IMR-90 (cell line): ENCODE data around the gene CAPN8. TPM values are rescaled to one million over a fixed set of nuclear protein-coding genes. Genes with fewer than 3 reads are reported as not detected.

Source experiments
- ATAC-seq: fragments of 200-7000 bp; cut with Tn5 transposase; 2 replicates; pipeline ENCODE4 v1.9.1; 2020; ENCODE audit warnings: low read depth, mild to moderate bottlenecking, moderate library complexity
- BruUV-seq: library from RNA; stranded (reverse); fragments of 400-500 nt; replicated peaks from 2 replicates; lab custom pipeline; 2021; lab: Mats Ljungman, UMichigan
- CTCF ChIA-PET: fragments of 300-600 bp; formaldehyde crosslinking; extraction: SDS; loops from one replicate; lab custom pipeline; 2021; ENCODE audit warnings: antibody characterized with exemption; lab: Yijun Ruan, JAX
- POLR2A ChIA-PET: fragments of 300-600 bp; sonication (Branson Sonifier 250); formaldehyde crosslinking; loops from one replicate; lab custom pipeline; 2022; ENCODE audit warnings: antibody characterized with exemption; ENCODE audit not compliant: unreplicated experiment; lab: Charles Lee
- DNase-seq: peaks from one replicate; pipeline ENCODE4 v3.0.0; 2013
- H2AFZ ChIP-seq: replicated peaks from 2 replicates; pipeline ENCODE3; 2013; ENCODE audit warnings: low read length, mild to moderate bottlenecking; ENCODE audit not compliant: poor library complexity
- H2AK5ac ChIP-seq: 2 replicates; pipeline ENCODE4 v1.6.1; 2013; ENCODE audit warnings: low read depth, low read length, inconsistent platforms
- H2AK9ac ChIP-seq: replicated peaks from 2 replicates; pipeline ENCODE3; 2013; ENCODE audit warnings: mild to moderate bottlenecking, low read depth, low read length, moderate library complexity; ENCODE audit not compliant: poor library complexity
- H2BK120ac ChIP-seq: 2 replicates; pipeline ENCODE4 v1.6.1; 2013; ENCODE audit warnings: low read depth, low read length, inconsistent platforms
- H2BK15ac ChIP-seq: 3 replicates; pipeline ENCODE4 v1.6.1; 2013; ENCODE audit warnings: low read depth, low read length, inconsistent platforms
- H2BK20ac ChIP-seq: 2 replicates; pipeline ENCODE4 v1.6.1; 2013; ENCODE audit warnings: low read depth, mild to moderate bottlenecking, inconsistent platforms, low read length, moderate library complexity
- H2BK5ac ChIP-seq: 2 replicates; pipeline ENCODE4 v1.6.1; 2013; ENCODE audit warnings: mild to moderate bottlenecking, low read depth, low read length, inconsistent platforms; ENCODE audit not compliant: poor library complexity, severe bottlenecking
- H3K14ac ChIP-seq: replicated peaks from 2 replicates; pipeline ENCODE4 v1.6.1; 2013; ENCODE audit warnings: low read depth, low read length, inconsistent platforms
- H3K18ac ChIP-seq: 2 replicates; pipeline ENCODE4 v1.6.1; 2013; ENCODE audit warnings: low read depth, low read length, control low read depth
- H3K23ac ChIP-seq: 2 replicates; pipeline ENCODE4 v1.6.1; 2013; ENCODE audit warnings: low read depth, low read length, inconsistent platforms
- H3K27ac ChIP-seq: 2 replicates; pipeline ENCODE4 v1.5.1; 2013; ENCODE audit warnings: mild to moderate bottlenecking, control low read depth, low read length; ENCODE audit not compliant: insufficient read depth
- H3K27me3 ChIP-seq: 2 replicates; pipeline ENCODE4 v1.6.1; 2013; ENCODE audit warnings: low read length; ENCODE audit not compliant: control insufficient read depth, insufficient read depth
- H3K36me3 ChIP-seq: 2 replicates; pipeline ENCODE4 v1.6.1; 2013; ENCODE audit warnings: low read length, mixed read lengths; ENCODE audit not compliant: control insufficient read depth, insufficient read depth
- H3K4ac ChIP-seq: 2 replicates; pipeline ENCODE4 v1.6.1; 2013; ENCODE audit warnings: low read depth, low read length, inconsistent platforms
- H3K4me1 ChIP-seq: 2 replicates; pipeline ENCODE4 v1.6.1; 2013; ENCODE audit warnings: low read length, mixed read lengths; ENCODE audit not compliant: control insufficient read depth, insufficient read depth
- H3K4me2 ChIP-seq: 2 replicates; pipeline ENCODE4 v1.6.1; 2013; ENCODE audit warnings: low read depth, mild to moderate bottlenecking, control low read depth, low read length, moderate library complexity
- H3K4me3 ChIP-seq: 2 replicates; pipeline ENCODE4 v1.5.1; 2013; ENCODE audit warnings: low read depth, mild to moderate bottlenecking, control low read depth, low read length, moderate library complexity; ENCODE audit not compliant: insufficient read depth
- H3K56ac ChIP-seq: 2 replicates; pipeline ENCODE4 v1.6.1; 2013; ENCODE audit warnings: low read length, inconsistent platforms; ENCODE audit not compliant: insufficient read depth; ENCODE audit errors: extremely low read depth
- H3K79me1 ChIP-seq, 2 experiments: 2 replicates each; pipeline ENCODE4 v1.6.1; 2013; ENCODE audit warnings: low read length in 2 of 2, inconsistent platforms in 1 of 2, low read depth in 1 of 2
- H3K9ac ChIP-seq: 2 replicates; pipeline ENCODE4 v1.6.1; 2013; ENCODE audit warnings: low read depth, low read length, control low read depth
- H3K9me1 ChIP-seq: 2 replicates; pipeline ENCODE4 v1.6.1; 2013; ENCODE audit warnings: low read length, inconsistent platforms; ENCODE audit not compliant: insufficient read depth
- H3K9me3 ChIP-seq: 2 replicates; pipeline ENCODE4 v1.6.1; 2013; ENCODE audit warnings: low read length; ENCODE audit not compliant: control insufficient read depth, insufficient read depth
- H4K20me1 ChIP-seq: 2 replicates; pipeline ENCODE4 v1.6.1; 2013; ENCODE audit warnings: low read length, inconsistent platforms; ENCODE audit not compliant: insufficient read depth
- H4K5ac ChIP-seq: 2 replicates; pipeline ENCODE4 v1.6.1; 2013; ENCODE audit warnings: mild to moderate bottlenecking, low read depth, low read length, control low read depth
- H4K8ac ChIP-seq, 2 experiments: 2 replicates each; pipeline ENCODE4 v1.6.1; 2013; ENCODE audit warnings: low read depth in 2 of 2, low read length in 2 of 2, control low read depth in 1 of 2, inconsistent platforms in 1 of 2
- H4K91ac ChIP-seq: 2 replicates; pipeline ENCODE4 v1.6.1; 2013; ENCODE audit warnings: low read depth, low read length, inconsistent platforms; ENCODE audit not compliant: insufficient read depth
- BHLHE40 ChIP-seq: fragments of 150-350 bp; IDR thresholded peaks from 2 replicates; pipeline ENCODE4 v1.6.1; 2016; ENCODE audit warnings: mild to moderate bottlenecking, low read depth, low read length
- CEBPB ChIP-seq: IDR thresholded peaks from 2 replicates; pipeline ENCODE4 v1.6.1; 2012; ENCODE audit warnings: low read depth, low read length, improper control_type of control experiment
- CHD1 ChIP-seq: IDR thresholded peaks from 2 replicates; pipeline ENCODE4 v1.6.1; 2012; ENCODE audit warnings: low read depth, low read length, improper control_type of control experiment
- FOS ChIP-seq: fragments of 150-350 bp; IDR thresholded peaks from 2 replicates; pipeline ENCODE4 v1.6.1; 2016; ENCODE audit warnings: low read depth, low read length
- MAFK ChIP-seq: IDR thresholded peaks from 2 replicates; pipeline ENCODE4 v1.6.1; 2012; ENCODE audit warnings: low read depth, low read length, improper control_type of control experiment
- MAZ ChIP-seq: IDR thresholded peaks from 2 replicates; pipeline ENCODE4 v1.6.1; 2012; ENCODE audit warnings: low read depth, mild to moderate bottlenecking, low read length, improper control_type of control experiment, moderate library complexity, borderline replicate concordance
- NFE2L2 ChIP-seq: fragments of 150-350 bp; IDR thresholded peaks from 2 replicates; pipeline ENCODE4 v1.6.1; 2016; ENCODE audit warnings: low read depth, mild to moderate bottlenecking, low read length
- POLR2A ChIP-seq: IDR thresholded peaks from 2 replicates; pipeline ENCODE4 v1.6.1; 2012; ENCODE audit warnings: mild to moderate bottlenecking, low read depth, low read length
- RCOR1 ChIP-seq: IDR thresholded peaks from 2 replicates; pipeline ENCODE4 v1.6.1; 2012; ENCODE audit warnings: mild to moderate bottlenecking, low read length, improper control_type of control experiment; ENCODE audit not compliant: insufficient replicate concordance
- RFX5 ChIP-seq: IDR thresholded peaks from 2 replicates; pipeline ENCODE4 v1.8.0; 2012; ENCODE audit warnings: low read depth, mild to moderate bottlenecking, low read length, moderate library complexity
- SMC3 ChIP-seq: fragments of 150-350 bp; IDR thresholded peaks from 2 replicates; pipeline ENCODE4 v1.6.1; 2016; ENCODE audit warnings: low read depth, mild to moderate bottlenecking, antibody characterized with exemption, low read length, moderate library complexity
- USF2 ChIP-seq: fragments of 150-350 bp; IDR thresholded peaks from 2 replicates; pipeline ENCODE4 v1.6.1; 2017; ENCODE audit warnings: mild to moderate bottlenecking, antibody characterized with exemption, low read length, low read depth
- WGBS, 2 experiments: methylation state at CpG; one replicate each; pipeline versions ENCODE4 v1.1.5 to v1.1.7; 2013; ENCODE audit warnings: missing lambda C conversion rate in 2 of 2; ENCODE audit not compliant: insufficient read length in 1 of 2; ENCODE audit errors: extremely low coverage in 2 of 2; 5-methylcytosine and 5-hydroxymethylcytosine counted together
- dilution Hi-C: fragments of 300-500 bp; cut with HindIII; formaldehyde crosslinking; loops from one replicate; pipeline ENCODE4 v1.14.3; 2018; ENCODE audit warnings: low sequenced_read_pairs; ENCODE audit not compliant: unreplicated experiment
- in situ Hi-C: fragments of 300-500 bp; cut with MboI; formaldehyde crosslinking; loops from 3 replicates; pipeline ENCODE4 v1.14.3; 2019; ENCODE audit warnings: low sequenced_read_pairs, inconsistent platforms, mixed read lengths
- intact Hi-C: fragments of 100-400 bp; cut with micrococcal nuclease; formaldehyde crosslinking; loops from 2 replicates; pipeline ENCODE4 v1.10.0; 2022
- polyA plus RNA-seq, 3 experiments: library from polyadenylated mRNA; depleted of rRNA; stranded (reverse); fragments of >200 nt; gene quantifications; 2 replicates each; pipeline ENCODE4 v1.2.3, GENCODE V29; 2012; ENCODE audit warnings: low replicate concordance in 1 of 3
- total RNA-seq: library from RNA; depleted of rRNA; stranded (reverse); fragments of >200 nt; gene quantifications from 2 replicates; pipeline ENCODE4 v1.2.3, GENCODE V29; 2012

The CAPN8 gene
- total and polyA plus RNA-seq, 2 of the 4 experiments (the other 2 are of a cell fraction), result not detected

GRCh38 chr1:223635236-223635635, 30.3 kb downstream of the CAPN8 start:
- Histone ChIP-seq H3K56ac (no peak overlapping the region), H4K8ac (no peak overlapping the region), H3K4me3 (no peak overlapping the region), H3K4me1 (no peaks in the 10 kb centered on the region), H4K91ac (no peak overlapping the region), H3K4ac (no peak overlapping the region), H2AFZ (no peak overlapping the region), H4K5ac (no peak overlapping the region), H3K9ac (no peak overlapping the region), H3K4me2 (no peak overlapping the region), H2AK9ac (no peak overlapping the region), H3K14ac (no peak overlapping the region), H3K23ac (no peak overlapping the region), H2BK5ac (no peak overlapping the region), H3K36me3 (no peaks in the 10 kb centered on the region), H2BK120ac (no peak overlapping the region), H3K27ac (no peak overlapping the region), H3K9me1 (no peaks in the 10 kb centered on the region), H3K9me3 (peaks cover 2% of the 10 kb centered on the region; the same call in 1 of the 2 replicates), H3K18ac (no peak overlapping the region), H2AK5ac (no peak overlapping the region), H2BK15ac (no peak overlapping the region), H3K79me1 (no peaks in the 10 kb centered on the region), H4K20me1 (no peaks in the 10 kb centered on the region), H2BK20ac (no peak overlapping the region), H3K27me3 (peaks cover 37% of the 10 kb centered on the region)
- DNase-seq (no peak), ATAC-seq (no peak)
- POLR2A ChIA-PET, result no interaction called here
- no peak for TF ChIP-seq MAZ
- TF ChIP-seq BHLHE40, result no peak
- no peak for TF ChIP-seq RCOR1
- TF ChIP-seq RFX5, result no peak
- no peak for TF ChIP-seq CEBPB
- no peak for TF ChIP-seq MAFK
- TF ChIP-seq USF2, result no peak
- TF ChIP-seq POLR2A, result no peak
- no peak for TF ChIP-seq FOS
- TF ChIP-seq CHD1, result no peak
- no peak for TF ChIP-seq NFE2L2
- TF ChIP-seq SMC3, result no peak
- 43% methylated on average over 4 of the region's 4 CpGs; no CpG with 5 or more reads in 1 of the 2 experiments for WGBS, 2 experiments
- CTCF ChIA-PET, result no interaction called here
- dilution Hi-C loops, result no loop called here
- no TSS peak for BruUV-seq
- in situ Hi-C loops, result no loop called here
- intact Hi-C loops, result no loop called here
